HG03139 (cell line): Measurements from ENCODE around the gene WWOX.

ENCODE experiments used
- ATAC-seq: cut with Tn5 transposase; IDR thresholded peaks from one replicate; pipeline ENCODE4 v1.9.1; 2021; ENCODE audit not compliant: unreplicated experiment

WWOX gene

DNA sequence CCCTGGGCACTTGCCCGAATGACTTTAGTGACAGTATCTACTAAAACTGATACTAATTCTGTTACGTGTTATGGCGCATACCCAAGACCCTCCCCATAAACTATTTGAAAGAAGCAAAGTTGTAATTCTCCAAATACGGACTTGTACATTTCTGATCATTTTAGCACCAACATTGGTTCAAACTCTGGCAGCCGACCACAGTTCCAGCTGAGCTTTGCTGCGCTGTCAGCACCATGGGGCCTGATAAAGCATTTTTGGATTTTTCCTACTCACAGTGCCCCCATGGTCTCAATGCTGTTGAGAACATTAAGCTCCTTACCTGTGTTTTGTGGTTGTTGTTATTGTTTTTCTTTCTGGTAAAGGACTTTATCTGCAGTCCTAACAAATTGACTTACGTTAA lies 1040.3 kb downstream of the WWOX start:
- ATAC-seq, result no peak

DNA sequence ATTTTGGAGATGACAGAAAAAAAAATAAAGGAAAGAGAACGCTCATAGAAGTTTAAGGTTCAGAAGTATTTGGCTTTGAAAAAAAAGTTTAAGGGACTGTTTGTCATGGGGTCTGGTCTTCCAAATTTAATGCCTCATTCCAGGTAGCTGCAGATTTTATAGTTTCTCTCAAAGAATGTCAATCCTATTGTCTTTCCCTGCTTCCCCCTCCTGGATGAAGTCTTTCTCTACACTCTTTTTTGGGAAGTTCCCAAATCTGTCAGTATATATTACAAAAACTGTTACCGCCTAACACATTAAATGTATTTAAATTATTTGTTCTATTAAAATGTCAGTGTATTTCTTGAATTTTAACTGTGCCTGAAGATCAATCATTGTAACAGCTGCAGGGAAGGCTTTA lies 1043.6 kb downstream of the WWOX start:
- no peak for ATAC-seq

DNA sequence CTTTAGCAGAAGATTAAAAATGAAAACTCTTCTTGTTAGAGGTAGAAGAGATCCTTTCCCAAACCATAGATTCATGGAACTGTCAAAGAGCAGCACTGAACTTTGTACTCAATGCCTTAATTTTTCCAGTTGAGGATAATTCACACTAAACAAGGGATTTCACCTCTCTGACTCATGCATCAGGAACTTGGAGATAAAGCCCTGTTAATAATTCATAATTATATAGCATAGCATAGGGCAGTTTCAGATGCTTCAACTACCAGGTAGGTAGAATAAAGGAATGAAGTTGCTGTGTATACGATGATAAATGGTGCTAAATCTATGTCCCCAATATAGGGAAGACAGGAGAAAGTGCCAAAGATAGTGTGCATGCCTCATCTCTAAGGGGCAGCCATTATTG lies 1050.7 kb downstream of the WWOX start:
- no peak for ATAC-seq

DNA sequence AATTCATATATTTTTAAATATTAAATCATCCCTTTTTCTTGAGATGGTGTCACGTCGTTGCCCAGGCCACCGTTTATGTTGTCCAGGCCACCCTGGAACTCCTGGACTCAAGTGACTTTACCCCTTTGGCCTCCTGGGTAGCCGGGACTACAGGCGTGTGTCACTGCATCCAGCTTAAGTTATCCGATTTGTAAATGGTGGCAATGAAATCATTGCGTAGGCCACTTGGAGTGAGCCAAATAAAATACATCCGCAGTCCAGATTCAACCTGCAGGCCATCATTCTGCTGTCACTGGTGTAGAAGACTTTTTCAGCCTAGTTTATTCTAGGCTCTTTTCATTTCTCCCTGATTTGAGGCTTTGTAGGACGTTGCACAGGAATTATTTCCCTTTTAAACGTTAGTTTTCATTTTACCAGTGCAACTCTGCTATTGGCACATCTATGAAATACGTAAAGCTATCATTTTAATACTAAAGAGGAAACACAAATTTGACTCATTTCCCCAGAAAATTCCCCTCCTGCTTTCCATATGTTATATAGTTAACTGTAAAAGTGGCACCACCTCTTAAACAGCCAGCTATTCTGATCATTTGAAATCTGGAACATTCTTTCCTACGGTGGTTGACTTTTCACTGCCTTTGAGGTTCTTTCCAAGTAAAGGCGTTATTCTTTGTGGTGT lies 1051.3 kb downstream of the WWOX start:
- no peak for ATAC-seq

DNA sequence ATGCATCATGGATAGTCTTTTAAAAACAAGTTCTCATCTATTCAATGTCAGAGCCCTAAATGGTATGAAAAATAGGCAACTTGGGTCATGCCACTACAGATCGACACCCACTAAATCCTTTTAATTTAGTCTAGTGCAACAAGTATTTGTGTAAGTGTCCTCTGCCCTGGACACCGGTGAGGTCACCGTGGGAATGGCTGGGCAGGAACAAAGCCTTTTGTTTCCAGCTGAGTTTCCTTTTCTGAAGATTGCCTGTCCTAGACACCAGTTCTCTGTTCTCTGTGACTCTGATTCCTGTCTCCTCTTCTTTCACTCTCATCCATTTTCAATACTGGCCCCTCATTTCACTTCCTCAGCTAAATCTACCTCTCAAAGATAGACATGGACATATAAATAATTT lies 1054.6 kb downstream of the WWOX start:
- ATAC-seq, result no peak

DNA sequence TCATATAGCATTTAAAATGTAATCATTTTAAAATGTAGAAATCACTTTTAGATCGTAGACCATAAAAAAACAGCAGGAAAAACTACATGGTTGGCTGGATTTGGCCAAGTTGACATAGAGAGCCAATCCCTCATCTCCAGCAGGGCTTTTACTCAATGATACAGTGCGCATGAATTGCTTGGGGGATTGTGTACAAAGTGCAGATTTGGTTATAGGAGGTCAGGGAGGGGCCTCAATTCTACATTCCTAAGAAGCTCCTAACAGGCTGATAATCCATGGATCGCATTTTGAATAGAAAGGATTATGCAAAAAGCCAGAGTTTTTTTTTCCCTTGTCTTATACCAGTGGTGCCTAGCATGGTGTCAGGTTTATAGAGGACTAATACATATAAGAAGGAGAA lies 1056.0 kb downstream of the WWOX start:
- ATAC-seq, result no peak

DNA sequence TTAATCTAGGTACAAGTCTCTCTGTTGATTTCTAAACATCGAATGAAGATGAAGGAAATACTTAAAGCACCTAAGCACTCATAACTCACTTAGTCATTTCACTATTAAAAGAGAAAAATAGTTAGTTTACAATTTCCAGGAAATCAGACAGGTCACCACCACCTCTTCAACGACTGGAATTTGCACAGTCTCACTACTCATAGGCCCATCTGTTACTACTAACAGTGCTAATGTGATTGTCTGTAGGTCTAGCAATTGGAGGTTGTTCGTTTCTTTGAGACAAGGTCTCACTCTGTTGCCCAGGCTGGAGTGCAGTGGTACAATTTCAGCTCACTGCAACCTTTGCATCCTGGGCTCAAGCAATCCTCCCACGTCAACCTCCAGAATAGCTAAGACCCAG lies 1056.5 kb downstream of the WWOX start:
- no peak for ATAC-seq

DNA sequence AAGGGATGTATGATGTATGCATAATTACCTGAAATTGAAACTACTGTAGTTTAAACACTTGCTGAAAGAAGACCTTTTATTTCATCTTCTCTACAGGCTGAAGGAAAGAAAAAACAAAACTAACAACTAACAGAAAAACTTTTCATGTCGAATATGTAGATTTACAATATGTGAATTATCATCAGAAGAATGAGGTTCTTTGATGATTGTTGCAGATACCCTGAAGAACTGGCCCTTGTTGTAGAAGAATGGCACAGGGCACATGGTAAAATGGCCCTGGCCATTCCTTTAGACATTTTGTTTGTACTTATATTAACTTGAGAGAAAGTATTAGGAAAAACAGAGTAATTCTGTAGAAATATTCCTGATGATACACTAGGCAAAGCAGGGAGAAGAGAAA lies 1057.3 kb downstream of the WWOX start:
- ATAC-seq, result no peak

DNA sequence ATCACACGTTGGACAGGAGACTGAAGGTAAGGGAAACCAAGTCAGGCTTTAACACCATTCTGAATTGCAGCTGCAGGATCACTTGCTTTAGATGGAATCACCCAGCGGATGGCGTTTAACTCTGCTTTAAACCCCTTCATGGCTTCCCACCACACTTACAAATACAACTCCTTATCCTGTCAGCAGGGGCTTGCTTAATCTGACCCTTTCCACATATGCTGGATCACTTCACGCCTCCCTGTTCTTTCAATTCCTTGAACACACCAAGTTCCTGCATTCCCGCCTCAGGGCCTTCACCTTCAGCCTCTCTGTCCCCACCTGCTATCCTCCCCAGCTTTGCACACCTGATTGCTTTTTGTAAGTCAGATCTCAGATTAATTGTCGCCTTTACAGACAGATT lies 1058.9 kb downstream of the WWOX start:
- ATAC-seq, result no peak

DNA sequence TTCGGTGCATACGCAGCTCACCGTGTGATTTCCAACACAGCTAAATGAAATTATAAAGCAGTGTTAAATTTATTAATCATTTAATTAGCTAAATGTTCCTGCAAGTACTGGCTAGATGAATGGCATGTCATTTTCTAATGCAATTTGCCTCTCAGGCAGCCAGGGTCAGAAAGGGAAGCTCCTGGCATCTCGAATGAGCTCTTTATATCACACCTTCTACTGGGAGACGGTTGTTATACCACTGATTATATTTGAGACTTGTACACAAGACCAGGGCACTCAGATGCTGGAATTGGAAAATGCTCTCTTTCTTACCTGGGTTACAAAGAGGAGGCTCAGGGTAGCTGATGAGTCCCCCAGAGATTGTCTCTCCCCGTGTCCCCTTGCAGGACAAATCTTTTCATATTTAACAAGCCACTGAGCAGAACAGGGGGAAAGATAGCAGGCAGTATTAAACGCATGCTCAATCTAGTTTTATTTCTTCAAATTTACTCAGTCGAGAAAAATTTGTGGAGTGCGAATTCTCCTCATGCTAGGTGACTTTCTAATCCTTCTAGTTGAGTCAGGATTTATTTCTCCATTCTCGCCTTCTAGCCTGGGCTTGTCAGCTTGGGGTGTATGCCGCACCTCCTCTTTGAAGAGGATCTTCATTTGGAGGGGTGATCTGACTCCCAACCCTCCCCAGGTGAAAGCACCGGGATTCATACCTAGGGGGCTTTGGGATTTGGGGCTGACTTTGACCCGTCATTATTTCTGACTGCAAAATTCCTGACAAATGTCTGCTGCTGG lies 1060.0 kb downstream of the WWOX start:
- no peak for ATAC-seq

DNA sequence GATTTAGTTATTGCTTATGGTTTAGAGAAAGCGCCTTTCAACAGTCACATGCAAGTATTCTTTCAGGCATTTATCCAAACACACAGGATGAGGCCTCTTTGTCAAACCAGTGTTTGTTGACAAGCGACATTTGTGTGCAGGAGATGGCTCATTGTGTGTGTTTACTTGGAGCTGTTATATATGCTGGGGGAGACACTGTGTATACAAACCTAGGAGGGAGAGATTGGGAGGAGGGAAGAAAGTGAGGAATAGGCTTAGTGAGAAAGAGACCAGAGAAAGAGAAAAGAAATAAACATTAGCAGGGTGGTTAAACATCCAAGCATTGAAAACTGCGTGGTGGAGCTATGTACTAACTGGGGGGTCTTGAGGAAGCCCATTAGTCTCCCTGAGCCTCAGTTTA lies 1063.5 kb downstream of the WWOX start:
- no peak for ATAC-seq

DNA sequence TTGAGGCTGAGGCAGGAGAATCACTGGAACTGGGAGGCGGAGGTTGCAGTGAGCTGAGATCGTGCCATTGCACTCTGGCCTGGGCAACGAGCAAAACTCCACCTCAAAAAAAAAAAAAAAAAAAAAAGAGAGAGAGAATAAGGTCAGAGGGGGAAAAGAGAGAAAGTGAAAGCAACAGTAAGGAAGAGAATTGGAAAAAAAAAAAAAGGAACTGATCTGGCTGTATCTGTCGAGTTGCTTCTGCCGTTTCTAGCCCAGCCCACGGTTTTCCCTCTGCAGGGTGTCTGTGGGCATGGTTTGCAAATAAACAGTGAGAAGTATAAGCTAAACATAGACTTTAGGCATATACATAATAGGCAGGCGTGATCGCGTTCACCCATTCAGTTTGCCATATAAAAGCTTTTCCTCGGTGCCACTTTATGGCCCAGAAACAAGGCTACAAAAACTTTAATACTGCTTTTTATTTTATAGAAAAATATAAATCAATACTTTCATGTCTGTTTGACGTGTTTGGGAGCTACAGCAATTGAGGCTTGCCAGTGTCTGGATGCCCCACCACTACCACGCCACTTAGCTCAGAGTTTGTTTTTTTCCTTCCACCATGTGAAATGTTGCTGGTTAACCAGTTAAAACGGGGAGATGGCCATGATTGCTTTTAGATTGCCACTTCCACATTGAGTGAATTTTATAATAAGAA lies 1064.4 kb downstream of the WWOX start:
- no peak for ATAC-seq

DNA sequence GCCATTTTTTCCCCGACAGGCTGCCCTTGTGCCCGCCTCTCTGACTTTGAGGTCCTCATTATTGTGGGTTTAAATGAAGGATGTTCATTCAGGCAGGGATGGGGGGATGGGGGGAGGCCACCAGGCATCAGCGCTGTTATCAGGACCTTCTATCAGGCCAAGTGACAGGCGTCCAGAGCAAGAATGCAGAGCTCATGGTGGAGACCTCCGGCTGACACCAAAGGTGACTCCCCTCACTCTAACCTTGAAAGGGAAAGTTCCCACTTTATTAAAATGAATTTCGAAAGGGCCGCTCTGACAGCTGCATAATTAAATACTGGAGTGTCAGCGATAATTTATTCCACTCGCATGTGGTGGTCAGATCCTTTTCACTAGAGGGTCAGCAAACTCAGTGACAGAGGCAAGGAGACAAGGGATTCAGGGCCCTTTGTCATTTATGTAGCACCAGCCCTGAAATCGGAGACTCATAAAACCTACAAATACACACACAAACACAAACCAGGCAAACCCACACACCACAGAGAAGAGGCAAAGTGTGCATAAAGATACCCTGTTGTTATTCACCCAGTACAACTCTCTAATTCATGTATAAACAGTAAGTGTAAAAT lies 1065.0 kb downstream of the WWOX start:
- ATAC-seq, result no peak

DNA sequence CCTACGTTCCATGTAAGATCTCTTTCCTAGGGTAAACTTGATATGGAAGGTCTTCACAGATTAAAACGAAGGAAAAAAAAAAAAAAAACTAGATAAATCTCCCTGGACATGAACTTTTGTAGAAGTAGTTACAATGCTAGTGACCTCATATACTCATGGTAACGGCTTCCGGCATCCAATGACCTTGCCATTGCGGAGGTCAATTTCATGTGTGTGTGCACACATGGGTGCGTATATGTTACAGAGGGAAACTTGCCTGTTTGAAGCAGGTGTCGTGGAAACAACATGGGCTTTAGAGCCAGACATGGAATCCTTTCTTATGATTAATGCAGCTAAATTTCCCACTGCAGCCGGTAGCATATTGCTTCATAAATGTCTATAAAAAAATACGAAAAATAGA lies 1065.6 kb downstream of the WWOX start:
- ATAC-seq, result no peak

DNA sequence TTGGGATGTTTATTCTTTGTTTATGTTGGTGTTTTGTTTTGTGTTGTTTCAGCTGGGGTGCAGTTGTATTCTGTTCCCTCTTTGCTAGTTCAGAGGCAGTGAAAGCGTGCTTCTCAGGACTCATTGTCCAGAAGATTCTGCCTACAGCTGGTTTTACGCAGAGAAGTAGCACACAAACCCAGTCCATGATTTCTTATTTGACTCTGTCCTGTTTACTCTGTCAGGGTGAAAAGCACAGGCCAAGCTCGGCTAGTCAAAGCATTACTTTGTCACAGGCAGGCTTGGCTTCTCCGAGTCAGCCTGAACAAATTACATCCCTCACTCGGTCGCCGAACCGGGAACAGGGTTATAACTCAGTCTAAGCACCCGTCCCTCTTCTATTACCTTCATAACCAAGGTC lies 1066.1 kb downstream of the WWOX start:
- ATAC-seq, result no peak

DNA sequence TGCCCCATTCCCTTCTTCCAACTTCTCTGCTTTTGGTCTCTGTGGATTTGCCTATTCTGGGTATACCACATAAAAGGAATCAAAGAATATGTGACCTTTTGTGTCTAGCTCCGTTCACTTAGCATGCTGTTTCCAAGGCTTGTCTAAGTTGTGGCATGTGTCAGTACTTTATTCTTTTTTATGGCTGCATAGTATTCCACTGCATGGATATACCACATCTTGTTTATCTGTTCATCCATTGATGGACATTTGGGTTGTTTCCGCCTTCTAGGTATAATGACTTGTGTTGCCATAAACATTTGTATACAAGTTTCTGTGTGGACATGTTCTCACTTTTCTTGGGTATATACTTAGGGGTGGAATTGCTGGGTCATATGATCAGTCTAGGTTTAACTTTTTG lies 1068.4 kb downstream of the WWOX start:
- no peak for ATAC-seq

DNA sequence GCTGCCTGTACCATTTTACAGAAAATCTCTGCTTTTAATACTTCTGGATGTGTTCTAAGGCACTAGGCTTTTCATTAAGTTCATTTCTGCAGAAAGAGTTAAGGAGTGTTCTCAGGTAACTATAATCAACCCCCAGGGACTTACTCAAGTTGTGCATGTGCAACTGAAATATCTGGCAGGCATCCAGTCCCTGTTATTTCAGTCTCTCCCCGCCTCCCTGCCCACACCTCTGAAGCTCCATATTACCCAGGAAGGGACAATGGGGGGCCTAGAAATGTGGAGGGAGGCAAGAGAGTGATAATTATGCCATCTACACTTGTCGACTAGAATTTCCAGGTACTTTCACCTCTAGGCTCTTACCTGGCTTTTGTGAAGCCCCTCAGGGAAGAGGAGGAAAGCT lies 1068.9 kb downstream of the WWOX start:
- no peak for ATAC-seq

DNA sequence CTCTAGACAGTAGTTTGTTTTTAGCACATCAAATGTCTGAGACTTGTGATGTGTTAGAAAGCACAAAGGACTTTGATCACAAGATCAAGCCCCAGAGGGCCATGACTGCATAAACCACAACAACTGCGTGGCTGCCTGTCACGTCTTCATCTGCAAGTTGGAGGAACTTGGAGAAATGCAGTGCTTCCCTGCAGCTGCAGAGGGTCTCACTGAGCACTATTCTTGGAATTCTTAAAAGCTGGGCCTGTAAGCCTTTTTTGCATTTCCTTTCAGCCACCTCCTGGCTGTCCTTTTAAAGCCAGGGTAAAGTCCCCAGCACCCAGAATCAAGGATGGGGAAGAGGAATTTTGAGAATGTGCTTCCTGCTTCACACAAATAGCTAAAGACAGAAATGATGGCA lies 1069.8 kb downstream of the WWOX start:
- ATAC-seq, result no peak

DNA sequence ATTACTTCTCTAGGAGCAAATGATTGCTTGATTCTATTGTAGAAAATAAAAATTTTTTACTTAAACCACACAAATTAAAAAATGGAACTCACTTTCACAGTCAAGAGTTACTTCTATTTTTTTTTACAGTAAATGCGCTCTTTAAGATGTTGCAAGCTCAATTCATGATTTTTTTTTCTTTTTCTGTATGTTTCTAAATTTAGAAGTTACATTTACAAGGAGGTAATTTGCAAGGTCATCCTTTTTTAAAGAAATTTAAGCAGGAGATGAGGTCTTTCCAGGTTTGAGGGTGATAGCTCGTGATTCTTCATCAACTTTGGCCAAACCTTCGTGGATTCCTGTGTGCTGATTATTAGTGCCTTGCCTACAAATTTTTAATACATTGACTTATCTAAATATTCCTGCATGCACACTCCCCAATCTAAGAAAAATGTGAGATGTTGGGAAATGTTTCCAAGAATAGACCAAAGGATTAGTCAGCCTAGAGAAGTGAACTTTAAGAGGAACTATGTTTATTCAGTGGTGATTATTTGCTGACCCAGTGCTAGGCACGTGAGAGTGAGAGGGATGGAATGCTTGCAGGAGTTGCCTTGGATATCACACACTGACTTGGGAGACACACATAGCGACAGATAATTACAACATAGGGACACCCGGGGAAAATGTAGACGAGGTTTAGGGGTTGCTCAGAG lies 1071.2 kb downstream of the WWOX start:
- ATAC-seq, result no peak

DNA sequence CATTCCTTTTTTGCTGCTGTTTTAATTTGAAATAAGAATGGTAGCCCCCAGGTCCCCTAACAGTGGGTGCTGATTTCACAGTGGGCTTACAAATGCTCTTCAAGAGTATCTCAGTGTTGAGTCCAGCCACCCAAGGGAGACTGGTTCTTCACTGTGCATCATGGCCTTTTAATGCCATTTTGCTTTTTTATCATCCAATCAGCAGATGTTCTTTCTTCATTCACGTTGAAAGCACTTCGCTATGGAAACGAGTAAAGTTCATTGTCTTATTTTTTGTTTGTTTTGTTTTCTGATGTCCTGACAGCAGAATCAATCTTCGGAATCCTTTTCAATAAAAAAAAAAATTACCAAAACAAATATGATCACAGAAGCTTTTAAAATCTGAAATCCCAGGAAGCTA lies 1072.0 kb downstream of the WWOX start:
- ATAC-seq, result no peak
